Stimulated activated CD8-positive, alpha-beta memory T cell treated with anti-CD3 and anti-CD28 coated beads, Interleukin-4, amount 100 ng/mL, for 4 hours (primary cell): Measurements from ENCODE around the gene MMP24OS.
A peak's percentile ranks its signal among the peaks of the same experiment; 100 is the strongest.
"Not testable (repeated sequence)": the region's sequence is repeated elsewhere in the genome, so short reads cannot be mapped to it uniquely, and the experiment has no call there.

Experiments used
- DNase-seq, 2 donors: peaks; one replicate each; pipeline ENCODE4 v3.0.0-alpha.2; 2020; ENCODE audit warnings: low read depth in 2 of 2, low spot score in 1 of 2

The MMP24OS gene

DNA sequence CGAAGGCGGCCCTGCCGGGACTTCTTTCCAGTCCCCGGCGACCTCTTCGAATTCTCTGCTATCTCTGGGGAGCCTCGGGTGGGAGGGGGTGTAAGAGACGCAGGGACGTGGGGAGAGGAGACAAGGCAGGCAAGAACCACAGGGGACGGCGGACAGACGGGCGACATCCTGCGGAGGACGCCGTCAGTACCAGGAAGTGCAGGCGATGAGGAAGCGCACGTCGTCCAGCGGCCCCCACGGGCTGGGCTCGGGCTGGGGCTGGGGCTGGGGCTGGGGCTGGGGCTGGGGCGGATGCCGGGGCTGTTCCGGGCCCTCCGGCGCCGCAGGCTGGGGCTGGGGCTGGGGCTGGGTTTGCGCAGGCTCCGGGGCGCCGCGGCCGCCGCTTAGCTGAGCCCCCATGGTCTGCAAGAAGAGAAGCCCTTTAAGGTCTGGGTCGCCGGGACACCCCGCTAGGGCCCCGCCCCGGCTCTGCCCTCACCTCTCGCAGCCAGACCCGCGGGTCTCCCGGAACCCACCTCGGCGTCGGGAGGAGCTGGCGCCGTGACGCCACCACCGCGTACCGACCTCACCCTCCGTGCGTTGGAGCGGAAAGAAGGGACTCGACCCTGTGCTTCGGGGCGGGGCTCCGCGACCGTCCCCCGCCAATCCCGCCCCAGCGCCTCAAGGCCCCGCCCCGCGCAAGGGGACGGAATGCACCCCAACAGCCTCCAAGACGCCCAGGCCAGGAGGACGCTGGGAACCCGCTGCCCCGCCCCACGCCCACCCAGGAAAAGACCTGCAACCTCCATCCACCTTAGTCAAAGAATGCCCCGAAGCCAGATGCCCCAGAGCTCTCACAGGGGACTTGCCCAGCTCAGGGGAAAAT is at the start of gene MMP24OS:
Gene MMP24OS, minus strand, starts transcription at position 592 of the 865 bp plus-strand sequence. Its CDS starts 193 bp downstream, at position 399.
- peak; percentile 65 to 79 for DNase-seq

DNA sequence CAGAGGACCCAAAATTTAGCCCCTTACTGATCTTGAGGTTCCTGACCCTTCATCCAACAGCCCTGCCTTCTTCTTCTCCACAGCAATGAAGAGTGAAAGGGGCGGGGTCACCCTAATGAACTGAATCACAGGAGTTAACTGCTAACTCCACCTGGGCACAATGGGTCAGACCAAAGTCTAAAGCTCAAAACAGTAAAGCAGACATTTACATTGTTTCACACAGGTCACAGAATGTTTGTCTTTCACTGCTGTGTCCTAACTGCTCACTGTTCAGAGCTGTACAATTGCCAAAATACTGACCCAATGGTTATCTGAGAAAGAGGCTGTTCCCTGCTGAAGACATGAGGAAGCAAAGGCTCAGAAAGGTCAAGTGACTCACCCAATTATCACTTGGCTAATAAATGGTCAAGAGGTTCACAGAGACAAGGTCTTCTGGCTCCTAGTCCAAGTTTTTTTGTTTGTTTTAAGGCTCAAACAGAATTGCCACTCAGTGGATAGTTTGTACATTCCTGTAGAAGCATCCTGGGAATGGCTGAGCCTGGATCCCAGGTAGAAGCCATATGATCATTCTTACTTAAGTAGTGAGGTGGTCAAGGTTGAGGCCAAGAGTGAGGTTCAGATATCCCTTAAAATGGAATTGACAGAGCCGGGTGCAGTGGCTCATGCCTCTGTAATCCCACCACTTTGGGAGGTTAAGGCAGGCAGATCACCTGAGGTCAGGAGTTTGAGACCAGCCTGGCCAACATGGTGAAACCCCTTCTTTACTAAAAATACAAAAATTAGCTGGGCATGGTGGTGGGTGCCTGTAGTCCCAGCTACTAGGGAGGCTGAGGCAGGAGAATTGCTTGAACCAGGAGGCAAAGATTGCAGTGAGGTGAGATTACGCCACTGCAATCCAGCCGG is 49.4 kb upstream of the MMP24OS start:
- no peak for DNase-seq

DNA sequence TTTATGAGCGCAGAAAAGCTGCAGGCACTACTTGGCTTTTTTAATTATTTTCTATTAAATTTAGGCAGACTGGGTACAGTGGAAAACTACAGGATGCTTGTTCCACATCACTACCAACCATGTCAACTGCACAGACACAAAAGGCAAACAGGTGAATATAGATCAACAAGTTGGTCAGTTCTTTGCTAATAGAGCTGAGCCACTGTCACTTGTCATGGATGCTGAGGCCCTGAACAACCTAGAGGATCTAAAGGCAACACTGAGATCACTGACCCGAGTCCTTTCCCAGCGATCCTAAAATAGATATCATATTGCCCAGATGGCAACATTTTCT is 48.8 kb upstream of the MMP24OS start:
- no peak for DNase-seq

GRCh38 chr20:35326021-35326739 is 48.3 kb upstream of the MMP24OS start:
- DNase-seq = no peak

- DNase-seq = no peak
Observed at GRCh38 chr20:35325401-35325800, 47.5 kb upstream of the MMP24OS start.

GRCh38 chr20:35320396-35321126 is 42.6 kb upstream of the MMP24OS start:
- DNase-seq = no peak

GRCh38 chr20:35319871-35320197 is 41.9 kb upstream of the MMP24OS start:
- no peak for DNase-seq

DNA sequence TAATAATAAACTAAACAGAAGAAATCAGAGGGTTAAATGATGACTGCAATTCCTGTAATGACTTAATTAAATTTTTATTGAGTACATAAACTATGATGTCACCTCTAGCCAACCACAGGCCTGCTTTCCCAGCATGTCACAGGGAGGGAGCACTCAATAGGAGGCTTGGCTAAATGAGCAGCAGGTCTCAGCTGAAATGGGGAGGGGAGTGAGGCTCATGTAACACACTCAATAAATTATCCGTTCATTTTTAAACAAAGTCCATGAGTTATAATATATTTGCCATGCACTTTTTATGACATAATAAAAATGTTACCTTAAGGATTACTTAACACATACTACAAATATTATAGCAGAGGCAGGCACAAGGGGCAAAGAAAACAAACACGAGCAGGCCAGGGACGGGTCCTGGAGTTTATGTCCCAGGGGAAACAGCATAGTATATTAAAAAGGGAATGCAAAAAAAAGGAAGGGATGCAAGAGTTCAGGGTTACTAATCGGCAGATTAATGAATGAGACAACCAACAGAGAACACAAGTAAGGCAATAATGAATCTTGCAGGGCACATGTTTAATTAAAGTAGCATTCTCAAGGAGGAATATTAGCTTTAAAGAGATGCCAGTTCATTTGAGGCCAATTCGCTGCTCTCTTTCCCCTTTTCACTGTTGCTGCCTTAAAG is 41.4 kb upstream of the MMP24OS start:
- no peak for DNase-seq

DNA sequence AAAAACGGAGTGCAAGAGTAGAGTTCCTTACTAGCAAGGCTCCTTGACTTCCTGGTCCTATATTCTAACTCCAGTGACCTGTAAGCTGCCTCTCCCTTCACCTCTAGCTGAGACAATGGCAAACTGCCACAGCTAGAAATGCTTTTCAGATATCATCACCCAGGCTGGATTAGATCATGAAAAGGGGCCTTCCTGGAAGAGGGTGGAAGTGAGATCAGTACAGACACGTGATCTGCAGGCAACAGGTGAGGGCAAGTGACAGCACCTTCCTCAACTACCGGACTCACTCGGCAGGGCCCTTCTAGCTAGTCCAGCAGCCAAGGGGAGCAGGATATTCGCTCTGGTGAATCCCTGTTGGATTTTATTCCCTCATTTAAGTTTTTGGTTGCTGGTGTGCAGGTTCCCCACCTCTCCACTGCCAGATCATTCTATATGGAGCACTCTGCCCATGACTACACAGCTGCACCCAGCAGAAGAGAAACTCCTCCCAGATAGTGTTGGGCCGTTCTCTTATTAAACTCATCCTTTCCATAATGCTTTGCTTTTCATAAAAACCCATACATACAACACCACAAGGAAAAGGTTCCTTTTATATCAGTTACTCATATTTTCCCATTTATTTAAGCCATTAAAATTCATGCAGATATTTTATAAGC is 40.7 kb upstream of the MMP24OS start:
- no peak for DNase-seq

- DNase-seq = no peak
Observed at GRCh38 chr20:35317416-35318210, 39.7 kb upstream of the MMP24OS start.

GRCh38 chr20:35316086-35316485 is 38.2 kb upstream of the MMP24OS start:
- no peak for DNase-seq

DNA sequence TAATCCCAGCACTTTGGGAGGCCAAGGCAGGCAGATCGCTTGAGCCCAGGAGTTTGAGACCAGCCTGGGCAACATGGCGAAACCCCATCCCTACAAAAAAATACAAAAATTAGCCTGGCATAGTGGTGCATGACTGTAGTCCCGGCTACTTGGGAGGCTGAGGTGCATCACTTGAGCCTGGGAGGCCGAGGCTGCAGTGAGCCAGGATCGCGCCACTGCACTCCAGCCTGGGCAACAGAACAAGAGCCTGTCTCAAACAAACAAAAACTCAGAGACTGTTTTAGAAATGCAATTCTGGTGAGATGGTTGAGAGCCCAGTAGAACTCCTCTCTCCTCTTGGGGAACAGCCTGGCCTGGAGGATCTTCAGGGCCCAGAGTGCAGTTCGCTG is 37.7 kb upstream of the MMP24OS start:
- DNase-seq = not testable (repeated sequence)

GRCh38 chr20:35314816-35315631 is 37.1 kb upstream of the MMP24OS start:
- no peak for DNase-seq

DNA sequence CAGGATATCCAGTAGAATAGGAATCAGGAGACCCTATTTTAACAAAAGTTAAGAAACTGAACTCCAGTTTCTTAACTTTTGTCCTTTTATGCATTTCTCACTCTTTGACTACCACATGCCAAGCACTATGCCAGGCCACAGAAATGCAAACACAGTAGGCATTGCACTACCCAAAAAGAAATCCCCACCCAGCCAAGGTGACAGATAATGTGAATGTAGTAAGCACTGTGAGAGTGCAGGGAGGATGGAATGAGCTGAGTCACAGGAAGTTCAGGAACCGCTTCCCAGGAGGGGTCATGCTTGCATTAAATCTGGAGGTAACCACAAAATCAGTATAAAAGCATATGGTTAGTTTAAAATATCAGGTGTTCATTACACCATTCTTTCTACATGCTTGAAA is 34.4 kb upstream of the MMP24OS start:
- no peak for DNase-seq

DNA sequence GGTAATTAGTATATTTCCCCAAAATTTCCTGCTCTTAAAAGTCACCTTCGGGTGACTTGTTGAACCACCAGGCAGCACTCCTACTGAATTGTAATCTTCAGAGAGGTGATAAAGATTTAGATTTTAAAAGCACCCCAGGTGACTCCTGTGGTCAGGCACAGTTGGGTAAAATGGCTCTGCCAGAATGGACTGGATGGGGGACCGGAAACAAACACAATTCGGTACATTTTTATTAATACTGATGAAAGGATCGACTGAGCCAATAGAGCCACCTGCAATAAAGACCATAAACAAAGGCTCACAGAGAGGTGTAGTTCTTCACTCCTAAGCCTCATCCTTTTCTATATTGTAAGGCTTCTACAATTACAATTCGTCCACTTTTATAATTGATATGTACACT is 33.9 kb upstream of the MMP24OS start:
- DNase-seq = no peak

GRCh38 chr20:35311409-35311808 is 33.5 kb upstream of the MMP24OS start:
- DNase-seq = no peak

GRCh38 chr20:35307666-35308653 is 30.0 kb upstream of the MMP24OS start:
- no peak for DNase-seq
